HG03108 (cell line): ENCODE data around the gene PHF23.
"Not testable (repeated sequence)": the region's sequence is repeated elsewhere in the genome, so short reads cannot be mapped to it uniquely, and the experiment has no call there.

Experiments used
- ATAC-seq: cut with Tn5 transposase; IDR thresholded peaks from one replicate; pipeline ENCODE4 v1.9.1; 2021; ENCODE audit warnings: moderate library complexity; ENCODE audit not compliant: unreplicated experiment

PHF23 gene

DNA sequence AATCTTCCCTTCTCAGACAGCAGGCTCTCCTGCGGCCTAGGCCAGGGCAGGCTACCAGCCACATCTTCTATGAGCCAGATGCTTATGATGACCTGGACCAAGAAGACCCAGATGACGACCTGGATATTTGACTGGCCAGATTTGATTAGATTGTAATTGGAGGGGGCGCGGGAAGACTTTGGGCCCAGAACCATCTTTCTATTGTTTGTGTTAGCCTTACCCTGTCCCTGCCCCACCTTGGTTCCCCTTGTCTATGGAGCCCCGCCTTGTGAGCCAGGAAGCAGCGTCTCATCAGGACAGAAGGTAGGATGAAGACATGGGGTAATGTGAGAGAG lies 20.3 kb upstream of the PHF23 start:
- ATAC-seq, result no peak

DNA sequence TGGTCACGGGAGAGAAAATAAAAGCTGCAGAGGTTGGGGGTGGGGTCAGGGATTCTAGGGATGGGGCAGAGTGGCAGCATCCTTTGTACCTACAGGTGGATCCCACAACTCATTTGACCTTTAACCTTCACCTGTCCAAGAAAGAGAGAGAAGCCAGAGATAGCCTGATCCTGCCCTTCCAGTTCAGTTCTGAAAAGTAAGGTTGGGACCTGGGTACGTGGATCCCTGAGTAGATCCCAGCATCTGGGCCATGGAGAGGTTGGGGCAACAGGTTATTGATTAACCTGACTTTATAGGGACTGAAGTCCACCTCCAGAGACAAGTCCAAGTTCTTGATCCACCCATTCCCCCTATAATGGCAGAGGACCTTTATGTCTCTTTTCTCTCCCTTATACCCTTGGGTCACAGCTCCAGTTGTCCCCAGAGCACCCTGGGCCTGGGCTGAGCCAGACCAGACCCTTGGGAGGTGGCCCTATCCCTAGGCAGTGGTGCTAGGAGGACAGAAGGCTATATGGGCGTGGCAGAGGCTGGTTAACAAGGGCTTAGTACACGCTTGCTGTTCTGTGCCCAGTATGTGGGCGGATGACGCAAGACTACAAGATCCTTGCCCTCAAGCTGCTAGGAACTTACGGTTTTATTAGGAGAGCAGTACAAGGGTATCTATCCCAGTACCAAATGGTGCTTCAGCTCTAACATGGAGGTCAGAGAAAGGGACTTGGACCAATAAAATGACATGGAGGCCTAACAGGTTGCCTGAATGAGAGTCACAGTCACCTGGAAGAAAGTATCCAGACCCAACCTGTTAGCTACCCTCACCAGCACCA lies 19.7 kb upstream of the PHF23 start:
- no peak for ATAC-seq

DNA sequence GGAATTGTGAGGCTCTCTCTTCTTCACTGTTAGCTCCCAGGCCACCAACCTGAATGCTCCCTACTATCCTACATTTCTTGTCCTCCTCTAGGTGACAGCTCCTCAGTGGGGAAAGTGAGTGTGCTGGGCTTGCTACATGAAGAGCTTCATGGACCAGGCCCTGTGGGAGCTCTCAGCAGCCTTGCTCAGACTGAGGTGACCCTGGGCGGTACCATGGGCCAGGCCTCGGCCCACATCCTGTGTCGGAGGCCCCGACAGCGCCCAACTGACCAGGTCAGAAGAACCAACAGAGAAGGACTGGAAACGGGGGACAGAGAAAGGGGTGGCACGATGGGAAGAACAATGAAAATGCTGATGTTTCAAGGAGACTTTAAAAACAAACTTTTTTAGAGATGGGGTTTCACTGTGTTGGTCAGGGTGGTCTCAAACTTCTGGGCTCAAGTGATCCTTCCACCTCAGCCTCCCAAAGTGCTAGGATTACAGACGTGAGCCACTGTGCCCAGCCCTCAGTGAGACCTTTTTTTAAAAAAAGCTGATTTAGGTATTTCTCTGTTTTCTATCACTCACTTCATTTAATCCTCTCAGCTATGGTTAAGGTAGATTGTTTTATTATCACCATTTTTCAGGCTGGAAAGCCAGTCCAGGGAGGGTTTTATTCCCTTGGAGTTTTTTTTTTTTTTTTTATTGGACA lies 17.7 kb upstream of the PHF23 start:
- no peak for ATAC-seq

- no peak for ATAC-seq
Observed at GRCh38 chr17:7254511-7254910, 15.3 kb upstream of the PHF23 start.

- no peak for ATAC-seq
Observed at GRCh38 chr17:7253082-7253481, 13.8 kb upstream of the PHF23 start.

GRCh38 chr17:7252176-7253043 lies 13.2 kb upstream of the PHF23 start, which contains the start of gene ELP5:
Gene ELP5 (plus strand): TSS chr17:7252215. CDS start chr17:7252551, 336 bp downstream.
- ATAC-seq, result peak; percentile 41

GRCh38 chr17:7251661-7252175 lies 12.5 kb upstream of the PHF23 start, which contains the start of gene CTDNEP1:
Gene CTDNEP1 (minus strand): TSS chr17:7251734. CDS start chr17:7251296, 438 bp downstream.
- peak; percentile 79 for ATAC-seq

- no peak for ATAC-seq
Observed at GRCh38 chr17:7250695-7251627, 11.7 kb upstream of the PHF23 start.

DNA sequence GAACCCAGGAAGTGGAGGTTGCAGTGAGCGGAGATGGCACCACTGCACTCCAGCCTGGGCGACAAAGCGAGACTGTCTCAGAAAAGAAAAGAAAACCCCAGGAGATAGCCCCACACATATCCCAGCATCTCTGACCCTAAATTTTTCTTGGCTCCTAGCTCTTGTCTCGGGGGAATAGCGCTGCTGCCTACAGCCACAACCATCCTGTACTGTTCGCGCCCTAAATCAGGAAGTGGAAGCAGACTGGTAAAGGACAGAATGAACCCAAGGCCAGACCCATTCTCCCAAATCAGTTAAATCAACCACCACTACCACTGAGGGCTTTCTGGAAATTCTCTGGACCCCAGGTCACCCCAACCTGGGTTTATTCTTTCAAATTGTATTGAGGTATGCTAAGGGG lies 10.6 kb upstream of the PHF23 start:
- ATAC-seq, result no peak

DNA sequence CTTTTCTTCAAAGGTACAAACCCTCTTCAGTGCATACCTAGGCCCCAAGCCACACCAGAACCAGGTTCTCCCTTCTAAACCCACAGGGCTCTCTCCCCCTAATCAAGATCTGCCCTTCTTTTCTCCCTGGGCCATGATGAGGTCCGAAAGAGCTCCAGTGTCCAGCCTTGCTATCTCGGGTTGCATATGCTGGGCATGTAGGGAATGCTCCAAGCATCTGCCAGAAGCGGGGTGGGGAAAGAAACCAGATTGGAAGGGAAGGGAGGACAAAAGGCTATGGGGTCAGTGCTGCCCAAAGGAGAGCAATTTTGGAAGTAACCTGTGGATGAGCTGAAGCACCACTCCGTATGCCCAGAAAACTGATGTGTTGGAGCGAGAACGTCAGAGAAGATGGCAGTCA lies 10.0 kb upstream of the PHF23 start:
- no peak for ATAC-seq

DNA sequence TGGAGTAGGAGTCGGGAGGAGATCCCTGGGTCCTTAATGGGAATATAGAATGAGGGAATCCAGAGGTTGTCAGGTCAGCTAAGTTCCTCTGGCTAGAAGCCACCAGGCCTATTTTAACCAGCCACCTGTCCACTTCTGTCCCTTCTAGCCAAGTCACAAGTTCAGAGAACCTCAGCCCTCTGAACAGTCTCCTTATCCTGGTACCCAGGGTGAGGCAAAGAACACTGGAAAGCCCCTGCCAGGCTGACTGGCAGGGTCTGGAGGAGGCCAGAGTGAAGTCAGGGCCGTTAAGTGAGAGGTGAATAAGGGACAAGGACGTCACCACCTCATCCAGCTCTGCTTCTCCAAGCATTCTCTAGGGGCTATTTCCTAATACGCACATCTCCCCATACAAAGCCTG lies 9.5 kb upstream of the PHF23 start:
- no peak for ATAC-seq

- ATAC-seq, result no peak
Observed at GRCh38 chr17:7246779-7247178, 7.5 kb upstream of the PHF23 start.

GRCh38 chr17:7243838-7244237 lies 4.6 kb upstream of the PHF23 start:
- ATAC-seq, result not testable (repeated sequence)

DNA sequence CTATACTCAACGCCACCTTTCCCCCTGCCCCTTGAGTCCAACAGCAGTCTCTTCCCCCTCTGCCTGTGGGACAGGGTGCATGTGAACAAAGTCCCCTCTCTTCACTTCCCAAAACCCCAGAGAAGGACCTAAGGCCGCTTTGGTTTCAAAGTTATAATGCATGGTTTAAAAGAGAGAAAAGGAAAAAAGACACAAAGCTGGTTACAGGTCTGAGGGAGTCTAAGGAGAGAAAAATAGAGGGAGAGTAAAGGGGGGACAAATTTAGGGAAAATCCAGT lies 4.1 kb upstream of the PHF23 start:
- ATAC-seq, result no peak

DNA sequence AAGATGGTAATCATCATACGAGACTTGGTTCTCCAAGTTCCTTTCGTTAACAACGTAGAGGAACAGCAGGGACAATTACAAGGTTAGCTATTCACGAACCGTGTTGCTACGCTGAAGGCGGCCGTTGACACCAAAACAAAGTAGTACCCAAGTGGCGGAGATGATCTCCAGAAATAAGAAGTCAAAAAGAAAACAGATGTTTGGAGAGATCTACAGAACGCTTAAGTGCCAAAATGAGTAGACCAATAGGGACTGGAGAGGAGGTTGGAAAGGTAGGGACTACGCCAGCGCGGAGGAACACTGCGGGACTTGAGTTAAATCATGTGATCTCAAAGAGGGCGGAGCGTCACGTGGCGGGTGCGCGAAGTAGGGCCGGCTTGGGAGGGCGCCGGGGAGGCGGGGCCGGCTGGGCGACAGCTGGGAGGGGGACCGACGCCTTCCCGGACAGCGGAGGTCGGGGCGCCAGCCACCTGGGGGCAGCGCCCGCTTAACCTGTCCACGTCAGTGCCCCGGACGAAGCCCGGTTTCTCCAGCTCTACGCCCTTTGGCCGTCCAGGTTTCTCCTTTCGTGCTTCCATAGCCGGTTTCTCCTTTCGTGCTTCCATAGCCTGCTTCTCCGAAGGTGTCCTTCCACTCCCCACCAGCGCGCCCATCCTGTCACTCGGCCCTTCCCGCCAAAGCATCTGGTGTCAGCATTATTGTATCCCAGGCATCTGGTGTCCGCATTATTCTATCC lies 3.6 kb upstream of the PHF23 start:
- ATAC-seq, result peak; percentile 32

DNA sequence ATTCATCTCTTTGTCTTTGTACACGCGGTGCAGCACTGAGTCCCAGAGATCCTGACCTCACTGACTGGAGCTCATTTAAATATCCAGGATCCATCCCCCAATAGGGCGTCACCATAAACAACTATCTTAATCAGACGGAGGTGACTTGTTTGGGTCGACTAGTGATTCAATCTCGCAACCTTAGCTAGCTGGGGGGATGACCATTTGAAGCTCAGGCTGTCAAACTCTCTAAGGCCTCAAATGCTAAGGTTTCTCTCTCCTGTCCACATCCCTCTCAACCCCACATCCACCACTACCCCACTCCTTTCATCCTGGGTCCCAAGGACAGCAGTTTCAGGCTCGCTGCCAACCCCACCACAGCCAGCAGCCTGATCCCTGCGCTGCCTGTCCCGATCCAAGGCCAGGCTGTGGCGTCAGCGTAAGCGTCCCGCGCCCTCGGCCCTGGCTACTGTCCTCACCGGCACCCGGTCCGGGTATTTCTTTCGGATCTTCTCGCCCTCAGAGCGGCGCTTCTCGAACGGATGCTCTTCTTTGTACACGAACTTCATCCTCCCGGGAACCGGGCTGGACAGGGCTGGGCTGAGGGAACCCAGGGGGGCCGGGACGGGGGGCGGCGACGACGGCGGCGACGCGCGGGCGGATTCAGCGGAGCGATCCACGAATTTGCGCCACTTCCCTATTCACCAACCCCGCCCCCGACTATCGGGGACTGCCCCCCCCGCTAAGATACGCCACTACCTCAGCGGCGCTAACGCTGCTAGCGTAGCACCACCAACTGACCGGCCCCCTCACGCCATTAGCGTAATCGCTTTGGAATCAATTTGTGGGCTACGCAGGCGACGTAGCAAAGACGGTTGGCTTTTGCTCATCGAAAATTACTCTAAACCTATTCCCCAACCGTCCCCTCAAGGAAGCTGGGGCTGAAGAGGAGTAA lies 2.8 kb upstream of the PHF23 start, which contains the start of gene GABARAP:
TSS of gene GABARAP (minus strand) at position 667 of the 934 bp plus-strand sequence. CDS start at position 548, 119 bp downstream.
- ATAC-seq, result no peak

GRCh38 chr17:7241090-7241733 lies 2.0 kb upstream of the PHF23 start:
- no peak for ATAC-seq

GRCh38 chr17:7240375-7240774 lies 1.1 kb upstream of the PHF23 start:
- ATAC-seq, result no peak
